SK-N-SH (cell line): ENCODE data around the gene EHBP1L1.

Experiments
- CTCF ChIP-seq: fragments of 200-600 bp; sonication (generic); IDR thresholded peaks from 2 replicates; pipeline ENCODE4 v1.6.1; 2017; ENCODE audit warnings: antibody characterized with exemption, mild to moderate bottlenecking, moderate library complexity
- MEF2A ChIP-seq: IDR thresholded peaks from 2 replicates; pipeline ENCODE4 v1.4.0; 2012; ENCODE audit warnings: low read depth, borderline replicate concordance
- RCOR1 ChIP-seq: fragments of 150-350 bp; IDR thresholded peaks from 2 replicates; pipeline ENCODE4 v1.6.1; 2017; ENCODE audit warnings: antibody characterized with exemption, low read length
- RXRA ChIP-seq: IDR thresholded peaks from 2 replicates; pipeline ENCODE4 v1.4.0; 2012; ENCODE audit warnings: low read depth, mild to moderate bottlenecking, borderline replicate concordance
- SIN3A ChIP-seq: IDR thresholded peaks from 2 replicates; pipeline ENCODE4 v1.6.1; 2012; ENCODE audit warnings: low read depth, mild to moderate bottlenecking, low read length, moderate library complexity, borderline replicate concordance
- USF1 ChIP-seq: IDR thresholded peaks from 2 replicates; pipeline ENCODE4 v1.4.0; 2012; ENCODE audit warnings: low read depth, borderline replicate concordance
- YY1 ChIP-seq: IDR thresholded peaks from 2 replicates; pipeline ENCODE4 v1.4.0; 2012; ENCODE audit warnings: low read depth, mild to moderate bottlenecking

DNA sequence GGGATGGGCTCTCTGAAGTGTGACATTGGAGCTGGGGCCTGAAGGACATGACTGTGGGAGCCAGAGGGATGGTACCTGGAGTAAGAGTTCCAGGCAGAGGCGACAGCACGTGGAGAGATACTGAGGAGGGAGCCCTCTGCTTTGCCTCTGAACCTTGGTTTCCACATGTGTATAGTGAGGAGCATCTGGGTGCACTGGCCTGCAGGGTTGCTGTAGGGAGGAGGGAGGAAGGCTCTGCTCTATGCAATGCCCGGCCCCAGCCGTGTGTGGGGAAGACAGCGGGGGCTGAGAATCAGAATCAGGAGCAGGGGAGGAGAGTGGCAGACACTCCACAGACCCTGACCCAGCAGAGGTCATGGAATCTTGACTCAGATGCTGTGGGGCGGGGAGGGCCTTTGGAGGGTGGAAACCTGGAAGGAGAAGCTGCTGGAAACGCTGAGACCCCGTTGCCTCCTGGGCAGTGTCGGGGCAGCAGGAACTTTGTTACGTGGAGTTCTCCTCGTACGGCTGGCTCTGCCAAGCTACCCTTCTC is 47.0 kb upstream of the EHBP1L1 start:
- TF ChIP-seq CTCF (no peak), MEF2A (no peak), RXRA (no peak), USF1 (no peak), RCOR1 (no peak), YY1 (no peak), SIN3A (no peak)
